GM12874 (cell line): ENCODE data around the gene LINGO4.

Experiments used
- CTCF ChIP-seq: IDR thresholded peaks from 2 replicates; pipeline ENCODE4 v1.5.1; 2011; ENCODE audit warnings: low read depth, mild to moderate bottlenecking, control low read depth, low read length, moderate library complexity; ENCODE audit not compliant: insufficient read depth

LINGO4 gene

GRCh38 chr1:151787689-151788088 is 17.5 kb downstream of the LINGO4 start:
- TF ChIP-seq CTCF = no peak

DNA sequence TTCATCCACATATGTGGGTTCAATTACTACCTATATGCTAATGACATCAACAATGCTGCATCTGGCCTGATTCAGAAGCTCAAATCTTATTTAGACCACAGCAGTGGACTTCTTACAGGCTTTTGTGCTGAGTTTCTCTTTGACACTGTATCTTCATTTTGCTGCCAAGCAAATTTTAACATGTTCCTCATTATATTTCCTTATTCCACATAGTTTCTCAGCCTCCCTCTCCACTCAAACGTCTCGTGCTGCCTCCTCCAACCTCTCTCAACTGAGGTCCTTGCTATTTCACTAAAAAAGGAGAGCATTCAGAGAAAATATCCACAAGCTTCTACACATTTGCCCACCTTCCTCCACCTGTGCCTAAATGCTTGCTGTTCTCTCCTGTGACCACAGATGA is 21.4 kb downstream of the LINGO4 start:
- TF ChIP-seq CTCF = no peak

- no peak for TF ChIP-seq CTCF
These were observed 22.5 kb downstream of the LINGO4 start for GRCh38 chr1:151782741-151783140.

GRCh38 chr1:151779852-151780251 is 25.4 kb downstream of the LINGO4 start:
- TF ChIP-seq CTCF = no peak

GRCh38 chr1:151777317-151777716 is 27.9 kb downstream of the LINGO4 start:
- TF ChIP-seq CTCF = no peak

DNA sequence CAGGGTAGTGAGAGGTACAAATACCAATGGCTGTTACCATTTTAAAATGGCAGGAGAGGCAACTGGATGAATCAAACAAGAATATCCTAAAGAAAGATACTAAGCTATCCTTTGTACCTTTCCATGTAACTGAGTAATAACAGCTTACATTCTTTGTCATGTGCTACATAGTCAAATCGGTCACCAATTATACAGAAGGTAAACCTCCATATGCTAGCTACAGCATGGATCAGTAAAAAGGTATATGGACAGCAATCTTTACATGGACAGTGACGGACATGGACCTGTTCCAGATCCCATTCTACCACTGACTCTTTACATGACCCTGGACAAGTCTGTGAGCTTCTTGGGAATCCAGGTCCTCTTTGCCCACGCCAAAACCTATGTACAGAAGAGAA is 28.6 kb downstream of the LINGO4 start:
- no peak for TF ChIP-seq CTCF

- TF ChIP-seq CTCF = no peak
These were observed 29.1 kb downstream of the LINGO4 start for GRCh38 chr1:151775894-151776664.
